Measurements from ENCODE around the gene MAGEB6B.

DNA sequence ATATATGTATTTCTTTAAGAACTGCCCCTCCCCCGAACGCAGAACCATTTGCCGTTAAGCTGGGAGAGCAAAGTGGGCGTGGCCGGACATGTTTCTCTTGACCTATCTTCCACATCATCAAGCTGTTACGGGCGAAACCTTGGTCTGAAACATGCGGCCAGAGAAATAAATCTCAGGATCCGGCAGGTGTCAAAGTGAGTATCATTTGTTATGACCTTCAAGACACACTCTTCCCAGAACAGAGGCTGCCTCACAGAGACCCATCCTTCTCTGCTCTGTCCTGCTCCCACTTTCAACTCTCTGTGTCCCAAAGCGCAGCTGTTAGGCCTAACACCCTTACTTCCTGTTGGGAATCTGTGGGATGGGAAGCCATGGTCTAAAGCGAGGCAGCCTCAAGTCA lies 22.1 kb upstream of the MAGEB6B start, which contains the start of gene MAGEB18:
- TF ChIP-seq EP300 (IDR thresholded peaks at IDR 0.05) (no peak), POLR2AphosphoS5 (IDR thresholded peaks at IDR 0.05) (no peak)

Data from gastroesophageal sphincter (tissue), 2 donors.